HG03196 (cell line): Measurements from ENCODE around the gene CNKSR1.

Experiments
- ATAC-seq: cut with Tn5 transposase; IDR thresholded peaks from one replicate; pipeline ENCODE4 v1.9.1; 2021; ENCODE audit not compliant: unreplicated experiment

Gene CNKSR1

GRCh38 chr1:26177182-26177684, at the start of gene CNKSR1:
CNKSR1 (plus strand) TSS chr1:26177491; CDS start chr1:26177548, 57 bp downstream.
- ATAC-seq = no peak

- no peak for ATAC-seq
These were observed 47.5 kb upstream of the CNKSR1 start for GRCh38 chr1:26129778-26130177.

GRCh38 chr1:26130695-26131094, 46.6 kb upstream of the CNKSR1 start:
- ATAC-seq = no peak

- no peak for ATAC-seq
These were observed 45.0 kb upstream of the CNKSR1 start for GRCh38 chr1:26132128-26132833.

GRCh38 chr1:26132834-26133167, 44.5 kb upstream of the CNKSR1 start:
- ATAC-seq = no peak

- no peak for ATAC-seq
These were observed 42.8 kb upstream of the CNKSR1 start for GRCh38 chr1:26134466-26134865.

GRCh38 chr1:26138974-26139558, 38.2 kb upstream of the CNKSR1 start:
- ATAC-seq = no peak

- ATAC-seq = no peak
These were observed 35.1 kb upstream of the CNKSR1 start for GRCh38 chr1:26142159-26142558.

GRCh38 chr1:26145041-26145959, 32.0 kb upstream of the CNKSR1 start:
- no peak for ATAC-seq

- ATAC-seq = no peak
These were observed 31.4 kb upstream of the CNKSR1 start for GRCh38 chr1:26145960-26146294.

GRCh38 chr1:26148887-26149286, 28.4 kb upstream of the CNKSR1 start:
- ATAC-seq = no peak

- ATAC-seq = no peak
These were observed 23.2 kb upstream of the CNKSR1 start for GRCh38 chr1:26153966-26154532.

- no peak for ATAC-seq
These were observed 22.5 kb upstream of the CNKSR1 start for GRCh38 chr1:26154750-26155149.

GRCh38 chr1:26155370-26156284, 21.7 kb upstream of the CNKSR1 start:
- no peak for ATAC-seq

GRCh38 chr1:26156285-26157038, 20.8 kb upstream of the CNKSR1 start:
- no peak for ATAC-seq

- ATAC-seq = no peak
These were observed 18.9 kb upstream of the CNKSR1 start for GRCh38 chr1:26158271-26158907.

GRCh38 chr1:26158908-26159742, 18.2 kb upstream of the CNKSR1 start, which contains the start of gene FAM110D:
FAM110D (plus strand) TSS chr1:26159079; CDS start chr1:26161292, 2,213 bp downstream.
- no peak for ATAC-seq

GRCh38 chr1:26159743-26160039, 17.6 kb upstream of the CNKSR1 start:
- no peak for ATAC-seq
